Body of pancreas (tissue), 4 donors: ENCODE data around the gene D2HGDH.

Source experiments
- CTCF ChIP-seq, 7 experiments: fragments of 450-650 bp in 4 of 7; fragments of 200-600 bp in 3 of 7; sonication (generic) in 3 of 7; IDR thresholded peaks; one replicate each; pipeline ENCODE4 v1.5.1; 2016 to 2019; ENCODE audit warnings: antibody characterized with exemption in 7 of 7
- POLR2A ChIP-seq, 3 donors: fragments of 450-650 bp; IDR thresholded peaks; one replicate each; pipeline ENCODE4 v1.6.1; 2016; ENCODE audit warnings: antibody characterized with exemption in 3 of 3, mild to moderate bottlenecking in 2 of 3

GRCh38 chr2:241794250-241794823 is 59.9 kb downstream of the D2HGDH start:
- TF ChIP-seq CTCF (IDR thresholded peaks at IDR 0.05) (no peak), POLR2A (IDR thresholded peaks at IDR 0.05) (no peak)
